Renal pelvis (tissue), 4 donors: ENCODE measurements around the gene ETV5. TPM values are rescaled to one million over a fixed set of nuclear protein-coding genes. Genes with fewer than 3 reads are reported as not detected.

Source experiments
- DNase-seq: peaks from one replicate; pipeline ENCODE4 v3.0.0-alpha.2; 2013
- polyA plus RNA-seq, 3 donors: library from polyadenylated mRNA; unstranded; fragments of 120-200 nt; gene quantifications; one replicate each; pipeline ENCODE4 v1.2.1, GENCODE V29; 2013; ENCODE audit not compliant: insufficient read length in 3 of 3

Gene ETV5
- polyA plus RNA-seq, 3 donors = 22.5 to 29.4 (median 26.4) TPM

- DNase-seq = peak; percentile 42
Measured at GRCh38 chr3:186070550-186070949, 38.3 kb downstream of the ETV5 start.

- DNase-seq = no peak
Measured at GRCh38 chr3:186070133-186070532, 38.8 kb downstream of the ETV5 start.

GRCh38 chr3:186069199-186069598 lies 39.7 kb downstream of the ETV5 start:
- no peak for DNase-seq

GRCh38 chr3:186068243-186068552 lies 40.7 kb downstream of the ETV5 start:
- no peak for DNase-seq

- no peak for DNase-seq
Measured at GRCh38 chr3:186067360-186068242, 41.3 kb downstream of the ETV5 start.

GRCh38 chr3:186060222-186060621 lies 48.7 kb downstream of the ETV5 start:
- DNase-seq = no peak

GRCh38 chr3:186059192-186059591 lies 49.7 kb downstream of the ETV5 start:
- no peak for DNase-seq

- DNase-seq = no peak
Measured at GRCh38 chr3:186058225-186058624, 50.7 kb downstream of the ETV5 start.

- no peak for DNase-seq
Measured at GRCh38 chr3:186057594-186057993, 51.3 kb downstream of the ETV5 start.

GRCh38 chr3:186054792-186055352 lies 54.0 kb downstream of the ETV5 start:
- DNase-seq = no peak

GRCh38 chr3:186053954-186054791 lies 54.7 kb downstream of the ETV5 start:
- no peak for DNase-seq

GRCh38 chr3:186052096-186052840 lies 56.6 kb downstream of the ETV5 start:
- DNase-seq = no peak

- DNase-seq = no peak
Measured at GRCh38 chr3:186049001-186049400, 59.9 kb downstream of the ETV5 start.

GRCh38 chr3:186048119-186048518 lies 60.8 kb downstream of the ETV5 start:
- no peak for DNase-seq

- DNase-seq = no peak
Measured at GRCh38 chr3:186046838-186047237, 62.1 kb downstream of the ETV5 start.

GRCh38 chr3:186044968-186045367 lies 63.9 kb downstream of the ETV5 start:
- DNase-seq = no peak

GRCh38 chr3:186044427-186044826 lies 64.5 kb downstream of the ETV5 start:
- DNase-seq = no peak

GRCh38 chr3:186042521-186043202 lies 66.2 kb downstream of the ETV5 start:
- no peak for DNase-seq

GRCh38 chr3:186042036-186042435 lies 66.9 kb downstream of the ETV5 start:
- no peak for DNase-seq

GRCh38 chr3:186038360-186038759 lies 70.5 kb downstream of the ETV5 start:
- DNase-seq = no peak

GRCh38 chr3:186035277-186035676 lies 73.6 kb downstream of the ETV5 start:
- no peak for DNase-seq
